MM.1S (cell line): ENCODE results near the gene CNIH3.
A peak's percentile ranks its signal among the peaks of the same experiment; 100 is the strongest.

ENCODE experiments used
- DNase-seq: peaks from one replicate; pipeline ENCODE4 v3.0.0-alpha.2; 2015
- H2AFZ ChIP-seq: fragments of 300-600 bp; sonication (generic); 2 replicates; pipeline ENCODE4 v1.6.0; 2016; ENCODE audit warnings: antibody characterized with exemption, low read length
- H3F3A ChIP-seq: fragments of 300-600 bp; sonication (generic); 2 replicates; pipeline ENCODE4 v1.6.1; 2016; ENCODE audit warnings: mild to moderate bottlenecking, antibody characterized with exemption, low read length, moderate library complexity, mixed read lengths; ENCODE audit not compliant: insufficient read depth
- H3K27ac ChIP-seq: fragments of 300-600 bp; sonication (generic); 2 replicates; pipeline ENCODE4 v1.5.1; 2016; ENCODE audit warnings: mild to moderate bottlenecking, low read length
- H3K27me3 ChIP-seq: fragments of 300-600 bp; sonication (generic); replicated peaks from 2 replicates; pipeline ENCODE4 v1.6.0; 2016; ENCODE audit warnings: low read length; ENCODE audit not compliant: insufficient read depth
- H3K36me3 ChIP-seq: fragments of 300-600 bp; sonication (generic); replicated peaks from 2 replicates; pipeline ENCODE4 v1.6.1; 2016; ENCODE audit warnings: mild to moderate bottlenecking, low read length, mixed read lengths; ENCODE audit not compliant: insufficient read depth
- H3K4me1 ChIP-seq: fragments of 300-600 bp; sonication (generic); 2 replicates; pipeline ENCODE4 v1.6.1; 2016; ENCODE audit warnings: low read length, mixed read lengths
- H3K4me2 ChIP-seq: fragments of 300-600 bp; sonication (generic); 2 replicates; pipeline ENCODE4 v1.6.0; 2016; ENCODE audit warnings: low read depth, low read length
- H3K4me3 ChIP-seq: fragments of 300-600 bp; sonication (generic); 2 replicates; pipeline ENCODE4 v1.5.1; 2016; ENCODE audit warnings: low read length, mixed read lengths
- H3K79me2 ChIP-seq: fragments of 300-600 bp; sonication (generic); 2 replicates; pipeline ENCODE4 v1.6.1; 2016; ENCODE audit warnings: mixed run types, low read length, mixed read lengths
- H3K9ac ChIP-seq: fragments of 300-600 bp; sonication (generic); 2 replicates; pipeline ENCODE4 v1.6.1; 2016; ENCODE audit warnings: low read length, mixed read lengths
- H3K9me2 ChIP-seq: fragments of 300-600 bp; sonication (generic); replicated peaks from 2 replicates; pipeline ENCODE4 v1.6.1; 2016; ENCODE audit warnings: mild to moderate bottlenecking, low read length, mixed read lengths; ENCODE audit not compliant: insufficient read depth
- H3K9me3 ChIP-seq: fragments of 300-600 bp; sonication (generic); replicated peaks from 2 replicates; pipeline ENCODE4 v1.6.1; 2016; ENCODE audit warnings: mild to moderate bottlenecking, low read length, mixed read lengths; ENCODE audit not compliant: insufficient read depth
- H4K20me1 ChIP-seq: fragments of 300-600 bp; sonication (generic); 2 replicates; pipeline ENCODE4 v1.6.1; 2016; ENCODE audit warnings: mild to moderate bottlenecking, low read length, moderate library complexity, mixed read lengths; ENCODE audit not compliant: insufficient read depth
- EZH2 ChIP-seq: fragments of 300-600 bp; sonication (generic); optimal IDR thresholded peaks from 2 replicates; pipeline ENCODE3; 2017; ENCODE audit warnings: low read depth, mild to moderate bottlenecking, antibody characterized with exemption, low read length, mixed read lengths
- EZH2phosphoT487 ChIP-seq: fragments of 300-600 bp; sonication (generic); IDR thresholded peaks from 2 replicates; pipeline ENCODE4 v1.6.1; 2018; ENCODE audit warnings: antibody characterized with exemption, low read length
- TF ChIP-seq, protein P1 (sequence below): fragments of 300-600 bp; sonication (generic); IDR thresholded peaks from 2 replicates; pipeline ENCODE4 v1.5.1; 2016; ENCODE audit warnings: antibody characterized with exemption, low read length, mixed read lengths

CNIH3 gene

DNA sequence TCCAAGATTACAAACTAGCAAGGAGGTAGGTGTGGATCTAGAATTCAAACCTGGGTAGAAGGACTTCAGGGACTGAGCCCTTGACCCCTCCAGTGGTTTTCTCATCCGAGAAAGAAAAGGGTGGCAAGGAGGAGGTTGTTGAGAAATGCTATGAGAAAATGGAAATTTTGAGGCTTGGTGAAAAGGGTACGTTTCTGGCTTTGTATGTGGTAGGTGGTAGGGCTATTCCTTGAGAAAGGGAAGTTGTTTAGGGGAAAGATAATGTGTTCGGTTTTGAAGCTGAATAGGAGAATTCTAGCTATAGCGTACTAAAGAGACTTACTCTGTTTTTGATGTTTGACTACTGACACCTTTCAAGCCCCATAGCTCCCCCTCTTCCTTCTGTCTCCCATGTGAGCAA is 133.8 kb downstream of the CNIH3 start:
- H3K9me3 ChIP-seq = no peaks in the 10 kb centered on the region
- no peak overlapping the region for H3K27ac ChIP-seq
- no peak for TF ChIP-seq EZH2phosphoT487
- TF ChIP-seq, protein P1, sequence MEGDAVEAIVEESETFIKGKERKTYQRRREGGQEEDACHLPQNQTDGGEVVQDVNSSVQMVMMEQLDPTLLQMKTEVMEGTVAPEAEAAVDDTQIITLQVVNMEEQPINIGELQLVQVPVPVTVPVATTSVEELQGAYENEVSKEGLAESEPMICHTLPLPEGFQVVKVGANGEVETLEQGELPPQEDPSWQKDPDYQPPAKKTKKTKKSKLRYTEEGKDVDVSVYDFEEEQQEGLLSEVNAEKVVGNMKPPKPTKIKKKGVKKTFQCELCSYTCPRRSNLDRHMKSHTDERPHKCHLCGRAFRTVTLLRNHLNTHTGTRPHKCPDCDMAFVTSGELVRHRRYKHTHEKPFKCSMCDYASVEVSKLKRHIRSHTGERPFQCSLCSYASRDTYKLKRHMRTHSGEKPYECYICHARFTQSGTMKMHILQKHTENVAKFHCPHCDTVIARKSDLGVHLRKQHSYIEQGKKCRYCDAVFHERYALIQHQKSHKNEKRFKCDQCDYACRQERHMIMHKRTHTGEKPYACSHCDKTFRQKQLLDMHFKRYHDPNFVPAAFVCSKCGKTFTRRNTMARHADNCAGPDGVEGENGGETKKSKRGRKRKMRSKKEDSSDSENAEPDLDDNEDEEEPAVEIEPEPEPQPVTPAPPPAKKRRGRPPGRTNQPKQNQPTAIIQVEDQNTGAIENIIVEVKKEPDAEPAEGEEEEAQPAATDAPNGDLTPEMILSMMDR = no peak
- no peak for TF ChIP-seq EZH2
- H4K20me1 ChIP-seq = no peaks in the 10 kb centered on the region
- no peaks in the 10 kb centered on the region for H3K27me3 ChIP-seq
- H3K4me2 ChIP-seq = no peak overlapping the region
- peaks cover 2% of the 10 kb centered on the region; the same call in 1 of the 2 replicates for H3F3A ChIP-seq
- no peaks in the 10 kb centered on the region for H3K79me2 ChIP-seq
- no peak overlapping the region for H3K4me3 ChIP-seq
- H3K9me2 ChIP-seq = no peaks in the 10 kb centered on the region
- H2AFZ ChIP-seq = no peak overlapping the region
- no peak for DNase-seq
- H3K4me1 ChIP-seq = peaks cover 24% of the 10 kb centered on the region
- no peak overlapping the region for H3K9ac ChIP-seq
- no peaks in the 10 kb centered on the region for H3K36me3 ChIP-seq

DNA sequence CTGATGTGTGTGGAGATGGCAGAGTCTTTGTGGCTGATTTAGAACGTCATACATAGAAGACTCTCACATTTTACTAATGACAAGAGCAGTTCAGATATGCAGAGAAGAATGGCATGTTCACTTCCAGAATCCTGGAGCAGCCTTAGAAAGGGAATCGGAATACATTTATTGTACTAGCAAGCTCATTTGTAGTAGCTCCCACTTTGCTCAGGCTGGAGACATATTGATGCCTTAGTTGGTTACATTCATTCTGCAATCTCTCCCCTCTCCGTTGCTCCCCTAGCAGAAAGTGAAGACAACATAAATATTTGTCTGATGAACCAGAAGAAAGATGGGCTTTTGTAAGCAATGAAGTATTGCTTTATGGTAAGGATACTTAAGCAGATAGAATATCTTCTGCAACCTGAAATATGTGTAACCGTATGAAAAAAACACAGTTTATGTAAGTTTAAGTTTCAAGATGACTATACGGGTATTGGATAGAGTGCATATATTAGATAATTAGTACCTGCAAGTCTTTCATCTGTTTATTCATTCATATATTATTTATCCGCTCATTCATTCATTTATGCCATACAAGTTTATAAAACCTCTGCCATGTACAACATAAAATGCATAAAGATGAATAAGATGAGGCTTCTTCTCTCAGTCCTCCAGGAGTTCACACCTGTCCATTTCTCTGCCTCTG is 135.7 kb downstream of the CNIH3 start:
- H2AFZ ChIP-seq = no peak overlapping the region
- DNase-seq = no peak
- no peaks in the 10 kb centered on the region for H3K9me3 ChIP-seq
- no peaks in the 10 kb centered on the region for H3K27me3 ChIP-seq
- no peak overlapping the region for H3K9ac ChIP-seq
- no peaks in the 10 kb centered on the region for H3F3A ChIP-seq
- no peak overlapping the region for H3K4me3 ChIP-seq
- H3K9me2 ChIP-seq = no peaks in the 10 kb centered on the region
- H3K79me2 ChIP-seq = no peaks in the 10 kb centered on the region
- no peaks in the 10 kb centered on the region for H3K36me3 ChIP-seq
- TF ChIP-seq EZH2phosphoT487 (no peak), EZH2 (no peak)
- TF ChIP-seq, protein P1 = no peak
- H3K4me1 ChIP-seq = peaks cover 9% of the 10 kb centered on the region; the same call in 1 of the 2 replicates
- no peak overlapping the region for H3K27ac ChIP-seq
- H4K20me1 ChIP-seq = no peaks in the 10 kb centered on the region
- no peak overlapping the region for H3K4me2 ChIP-seq

DNA sequence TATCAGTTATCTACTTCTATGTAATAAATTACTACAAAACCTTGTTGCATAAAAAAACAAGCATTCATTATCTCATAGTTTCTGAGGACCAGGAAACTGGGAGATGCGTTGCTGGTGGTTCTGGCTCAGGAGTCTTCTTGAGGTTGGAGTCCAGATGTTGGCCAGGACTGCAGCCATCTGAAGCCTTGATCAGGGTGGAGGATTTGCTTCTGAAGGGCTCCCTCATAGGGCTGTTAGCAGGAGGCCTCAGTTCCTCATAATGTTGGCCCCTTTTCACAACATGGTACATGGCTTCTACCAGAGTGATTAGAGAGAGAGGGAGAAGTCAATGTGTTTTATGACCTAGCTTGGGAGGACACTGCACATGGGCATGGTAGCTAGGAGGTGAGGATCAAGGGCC is 137.4 kb downstream of the CNIH3 start:
- peaks cover 9% of the 10 kb centered on the region; the same call in 1 of the 2 replicates for H3K4me1 ChIP-seq
- H3K79me2 ChIP-seq = no peaks in the 10 kb centered on the region
- H3K4me2 ChIP-seq = peak overlapping the region; percentile 15
- H2AFZ ChIP-seq = no peak overlapping the region
- no peaks in the 10 kb centered on the region for H3F3A ChIP-seq
- no peaks in the 10 kb centered on the region for H3K9me3 ChIP-seq
- H3K4me3 ChIP-seq = no peak overlapping the region
- no peak overlapping the region for H3K9ac ChIP-seq
- H3K9me2 ChIP-seq = no peaks in the 10 kb centered on the region
- no peaks in the 10 kb centered on the region for H4K20me1 ChIP-seq
- DNase-seq = no peak
- H3K36me3 ChIP-seq = no peaks in the 10 kb centered on the region
- TF ChIP-seq EZH2phosphoT487 (no peak), EZH2 (no peak)
- TF ChIP-seq, protein P1 = no peak
- H3K27me3 ChIP-seq = no peaks in the 10 kb centered on the region
- no peak overlapping the region for H3K27ac ChIP-seq
